HG03064 (cell line): ENCODE data around the gene GATA6.

ENCODE experiments used
- ATAC-seq: cut with Tn5 transposase; IDR thresholded peaks from one replicate; pipeline ENCODE4 v1.9.1; 2021; ENCODE audit warnings: low read depth; ENCODE audit not compliant: unreplicated experiment

The GATA6 gene

GRCh38 chr18:22233266-22233665, 63.9 kb downstream of the GATA6 start:
- ATAC-seq = no peak

DNA sequence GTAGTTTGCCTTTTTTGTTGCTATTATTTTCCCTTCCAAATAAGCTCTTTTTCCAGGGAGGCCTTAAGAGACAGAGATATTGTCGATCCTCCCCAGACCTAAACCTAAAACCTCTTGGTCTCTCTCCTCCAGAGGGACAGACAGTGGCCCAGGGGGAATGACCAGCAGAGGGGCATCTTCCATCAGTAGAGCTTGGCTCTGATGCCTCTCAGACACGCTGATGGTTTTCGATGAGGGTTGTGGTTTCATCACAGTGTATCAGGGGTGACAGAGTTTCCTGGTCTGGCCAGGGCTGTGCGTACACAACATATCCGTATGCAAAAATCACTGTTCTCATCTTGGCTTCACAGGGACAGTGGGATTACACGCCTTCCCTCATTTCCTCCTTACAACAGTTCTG, 68.6 kb downstream of the GATA6 start:
- no peak for ATAC-seq

- no peak for ATAC-seq
Measured at GRCh38 chr18:22238681-22239080, 69.3 kb downstream of the GATA6 start.

- ATAC-seq = no peak
Measured at GRCh38 chr18:22241921-22242361, 72.6 kb downstream of the GATA6 start.

- ATAC-seq = no peak
Measured at GRCh38 chr18:22243513-22243912, 74.1 kb downstream of the GATA6 start.

- no peak for ATAC-seq
Measured at GRCh38 chr18:22250026-22250425, 80.6 kb downstream of the GATA6 start.

GRCh38 chr18:22250591-22250996, 81.2 kb downstream of the GATA6 start:
- no peak for ATAC-seq
